ENCODE measurements around the gene FGF22. TPM values are rescaled to one million over a fixed set of nuclear protein-coding genes. Genes with fewer than 3 reads are reported as not detected.

Gene FGF22
- total and polyA plus RNA-seq, 10 of the 15 experiments (the other 5 are each of a cell fraction or from before 2014, with no cell fraction given): 0.05 TPM; not detected in 9

DNA sequence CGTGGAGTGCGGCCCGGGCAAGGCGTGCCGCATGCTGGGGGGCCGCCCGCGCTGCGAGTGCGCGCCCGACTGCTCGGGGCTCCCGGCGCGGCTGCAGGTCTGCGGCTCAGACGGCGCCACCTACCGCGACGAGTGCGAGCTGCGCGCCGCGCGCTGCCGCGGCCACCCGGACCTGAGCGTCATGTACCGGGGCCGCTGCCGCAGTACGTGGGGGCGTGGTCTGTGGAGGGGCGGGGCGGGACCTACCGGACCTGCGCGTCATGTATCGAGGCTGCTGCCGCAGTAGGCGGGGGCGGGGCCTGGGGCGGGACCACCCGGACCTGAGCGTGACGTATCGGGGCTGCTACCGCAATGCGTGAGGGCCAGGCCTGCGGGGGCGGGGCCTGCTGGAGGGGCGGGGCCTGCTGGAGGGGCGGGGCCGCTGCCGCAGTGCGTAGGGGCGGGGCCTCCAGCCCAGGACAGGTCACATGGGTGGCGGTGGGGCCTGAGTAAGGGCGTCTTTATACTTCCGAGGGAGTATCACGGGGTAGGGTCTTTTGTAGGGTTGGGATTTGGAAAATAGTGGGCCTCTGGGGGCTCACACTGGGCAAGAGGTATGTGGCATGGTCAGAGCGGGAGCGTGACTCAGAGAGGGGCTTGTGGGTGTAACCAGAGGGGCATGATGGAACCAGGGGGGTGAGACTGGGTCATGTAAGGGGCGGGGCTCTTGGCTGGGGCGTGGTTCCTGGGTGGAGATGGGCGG lies 40.8 kb downstream of the FGF22 start (continued):
- TF ChIP-seq SUZ12 (IDR thresholded peaks at IDR 0.05; ENCODE audit: unreplicated experiment) (no peak), RFX5 (IDR thresholded peaks at IDR 0.05; ENCODE audit: low read depth, low read length) (no peak), ZNF274 (IDR thresholded peaks at IDR 0.05; ENCODE audit: insufficient read depth, insufficient read length) (no peak), RUNX3 (IDR thresholded peaks at IDR 0.05; ENCODE audit: low read length) (peak; percentile 44; the same call in 1 of the 2 replicates), CHD2 (IDR thresholded peaks at IDR 0.05; ENCODE audit: borderline replicate concordance, low read depth, low read length) (0 out of 2 replicates have a peak, but pooled peaks have one; percentile 10), IKZF2 (IDR thresholded peaks at IDR 0.05) (no peak; a peak in 1 of 4 replicates), EGR1 (IDR thresholded peaks at IDR 0.05; ENCODE audit: borderline replicate concordance in 1 of 2, low read depth in 2 of 2, low read length in 2 of 2) (peak in 1 of 2 experiments; percentile 84; a peak in 2 of 3 replicates), TBL1XR1 (IDR thresholded peaks at IDR 0.05; ENCODE audit: low read depth, low read length) (0 out of 2 replicates have a peak, but pooled peaks have one; percentile 25), TCF12 (IDR thresholded peaks at IDR 0.05; ENCODE audit: low read depth, low read length) (no peak)
- TF ChIP-seq, protein P1, sequence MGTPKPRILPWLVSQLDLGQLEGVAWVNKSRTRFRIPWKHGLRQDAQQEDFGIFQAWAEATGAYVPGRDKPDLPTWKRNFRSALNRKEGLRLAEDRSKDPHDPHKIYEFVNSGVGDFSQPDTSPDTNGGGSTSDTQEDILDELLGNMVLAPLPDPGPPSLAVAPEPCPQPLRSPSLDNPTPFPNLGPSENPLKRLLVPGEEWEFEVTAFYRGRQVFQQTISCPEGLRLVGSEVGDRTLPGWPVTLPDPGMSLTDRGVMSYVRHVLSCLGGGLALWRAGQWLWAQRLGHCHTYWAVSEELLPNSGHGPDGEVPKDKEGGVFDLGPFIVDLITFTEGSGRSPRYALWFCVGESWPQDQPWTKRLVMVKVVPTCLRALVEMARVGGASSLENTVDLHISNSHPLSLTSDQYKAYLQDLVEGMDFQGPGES (IDR thresholded peaks at IDR 0.05): 0 out of 2 replicates have a peak, but pooled peaks have one; percentile 47
- TF ChIP-seq, protein P2, sequence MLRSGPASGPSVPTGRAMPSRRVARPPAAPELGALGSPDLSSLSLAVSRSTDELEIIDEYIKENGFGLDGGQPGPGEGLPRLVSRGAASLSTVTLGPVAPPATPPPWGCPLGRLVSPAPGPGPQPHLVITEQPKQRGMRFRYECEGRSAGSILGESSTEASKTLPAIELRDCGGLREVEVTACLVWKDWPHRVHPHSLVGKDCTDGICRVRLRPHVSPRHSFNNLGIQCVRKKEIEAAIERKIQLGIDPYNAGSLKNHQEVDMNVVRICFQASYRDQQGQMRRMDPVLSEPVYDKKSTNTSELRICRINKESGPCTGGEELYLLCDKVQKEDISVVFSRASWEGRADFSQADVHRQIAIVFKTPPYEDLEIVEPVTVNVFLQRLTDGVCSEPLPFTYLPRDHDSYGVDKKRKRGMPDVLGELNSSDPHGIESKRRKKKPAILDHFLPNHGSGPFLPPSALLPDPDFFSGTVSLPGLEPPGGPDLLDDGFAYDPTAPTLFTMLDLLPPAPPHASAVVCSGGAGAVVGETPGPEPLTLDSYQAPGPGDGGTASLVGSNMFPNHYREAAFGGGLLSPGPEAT (IDR thresholded peaks at IDR 0.05; ENCODE audit: low read depth): no peak; the same call in 1 of the 2 replicates
- TF ChIP-seq, protein P3, sequence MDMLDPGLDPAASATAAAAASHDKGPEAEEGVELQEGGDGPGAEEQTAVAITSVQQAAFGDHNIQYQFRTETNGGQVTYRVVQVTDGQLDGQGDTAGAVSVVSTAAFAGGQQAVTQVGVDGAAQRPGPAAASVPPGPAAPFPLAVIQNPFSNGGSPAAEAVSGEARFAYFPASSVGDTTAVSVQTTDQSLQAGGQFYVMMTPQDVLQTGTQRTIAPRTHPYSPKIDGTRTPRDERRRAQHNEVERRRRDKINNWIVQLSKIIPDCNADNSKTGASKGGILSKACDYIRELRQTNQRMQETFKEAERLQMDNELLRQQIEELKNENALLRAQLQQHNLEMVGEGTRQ (IDR thresholded peaks at IDR 0.05; ENCODE audit: borderline replicate concordance, low read depth, low read length): peak; percentile 38
- TF ChIP-seq, protein P4, sequence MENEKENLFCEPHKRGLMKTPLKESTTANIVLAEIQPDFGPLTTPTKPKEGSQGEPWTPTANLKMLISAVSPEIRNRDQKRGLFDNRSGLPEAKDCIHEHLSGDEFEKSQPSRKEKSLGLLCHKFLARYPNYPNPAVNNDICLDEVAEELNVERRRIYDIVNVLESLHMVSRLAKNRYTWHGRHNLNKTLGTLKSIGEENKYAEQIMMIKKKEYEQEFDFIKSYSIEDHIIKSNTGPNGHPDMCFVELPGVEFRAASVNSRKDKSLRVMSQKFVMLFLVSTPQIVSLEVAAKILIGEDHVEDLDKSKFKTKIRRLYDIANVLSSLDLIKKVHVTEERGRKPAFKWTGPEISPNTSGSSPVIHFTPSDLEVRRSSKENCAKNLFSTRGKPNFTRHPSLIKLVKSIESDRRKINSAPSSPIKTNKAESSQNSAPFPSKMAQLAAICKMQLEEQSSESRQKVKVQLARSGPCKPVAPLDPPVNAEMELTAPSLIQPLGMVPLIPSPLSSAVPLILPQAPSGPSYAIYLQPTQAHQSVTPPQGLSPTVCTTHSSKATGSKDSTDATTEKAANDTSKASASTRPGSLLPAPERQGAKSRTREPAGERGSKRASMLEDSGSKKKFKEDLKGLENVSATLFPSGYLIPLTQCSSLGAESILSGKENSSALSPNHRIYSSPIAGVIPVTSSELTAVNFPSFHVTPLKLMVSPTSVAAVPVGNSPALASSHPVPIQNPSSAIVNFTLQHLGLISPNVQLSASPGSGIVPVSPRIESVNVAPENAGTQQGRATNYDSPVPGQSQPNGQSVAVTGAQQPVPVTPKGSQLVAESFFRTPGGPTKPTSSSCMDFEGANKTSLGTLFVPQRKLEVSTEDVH (IDR thresholded peaks at IDR 0.05; ENCODE audit: low read depth, partially characterized antibody): no peak
- TF ChIP-seq, protein P5, sequence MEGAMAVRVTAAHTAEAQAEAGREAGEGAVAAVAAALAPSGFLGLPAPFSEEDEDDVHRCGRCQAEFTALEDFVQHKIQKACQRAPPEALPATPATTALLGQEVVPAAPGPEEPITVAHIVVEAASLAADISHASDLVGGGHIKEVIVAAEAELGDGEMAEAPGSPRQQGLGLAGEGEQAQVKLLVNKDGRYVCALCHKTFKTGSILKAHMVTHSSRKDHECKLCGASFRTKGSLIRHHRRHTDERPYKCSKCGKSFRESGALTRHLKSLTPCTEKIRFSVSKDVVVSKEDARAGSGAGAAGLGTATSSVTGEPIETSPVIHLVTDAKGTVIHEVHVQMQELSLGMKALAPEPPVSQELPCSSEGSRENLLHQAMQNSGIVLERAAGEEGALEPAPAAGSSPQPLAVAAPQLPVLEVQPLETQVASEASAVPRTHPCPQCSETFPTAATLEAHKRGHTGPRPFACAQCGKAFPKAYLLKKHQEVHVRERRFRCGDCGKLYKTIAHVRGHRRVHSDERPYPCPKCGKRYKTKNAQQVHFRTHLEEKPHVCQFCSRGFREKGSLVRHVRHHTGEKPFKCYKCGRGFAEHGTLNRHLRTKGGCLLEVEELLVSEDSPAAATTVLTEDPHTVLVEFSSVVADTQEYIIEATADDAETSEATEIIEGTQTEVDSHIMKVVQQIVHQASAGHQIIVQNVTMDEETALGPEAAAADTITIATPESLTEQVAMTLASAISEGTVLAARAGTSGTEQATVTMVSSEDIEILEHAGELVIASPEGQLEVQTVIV (IDR thresholded peaks at IDR 0.05; ENCODE audit: borderline replicate concordance, partially characterized antibody): no peak
- TF ChIP-seq, protein P6, sequence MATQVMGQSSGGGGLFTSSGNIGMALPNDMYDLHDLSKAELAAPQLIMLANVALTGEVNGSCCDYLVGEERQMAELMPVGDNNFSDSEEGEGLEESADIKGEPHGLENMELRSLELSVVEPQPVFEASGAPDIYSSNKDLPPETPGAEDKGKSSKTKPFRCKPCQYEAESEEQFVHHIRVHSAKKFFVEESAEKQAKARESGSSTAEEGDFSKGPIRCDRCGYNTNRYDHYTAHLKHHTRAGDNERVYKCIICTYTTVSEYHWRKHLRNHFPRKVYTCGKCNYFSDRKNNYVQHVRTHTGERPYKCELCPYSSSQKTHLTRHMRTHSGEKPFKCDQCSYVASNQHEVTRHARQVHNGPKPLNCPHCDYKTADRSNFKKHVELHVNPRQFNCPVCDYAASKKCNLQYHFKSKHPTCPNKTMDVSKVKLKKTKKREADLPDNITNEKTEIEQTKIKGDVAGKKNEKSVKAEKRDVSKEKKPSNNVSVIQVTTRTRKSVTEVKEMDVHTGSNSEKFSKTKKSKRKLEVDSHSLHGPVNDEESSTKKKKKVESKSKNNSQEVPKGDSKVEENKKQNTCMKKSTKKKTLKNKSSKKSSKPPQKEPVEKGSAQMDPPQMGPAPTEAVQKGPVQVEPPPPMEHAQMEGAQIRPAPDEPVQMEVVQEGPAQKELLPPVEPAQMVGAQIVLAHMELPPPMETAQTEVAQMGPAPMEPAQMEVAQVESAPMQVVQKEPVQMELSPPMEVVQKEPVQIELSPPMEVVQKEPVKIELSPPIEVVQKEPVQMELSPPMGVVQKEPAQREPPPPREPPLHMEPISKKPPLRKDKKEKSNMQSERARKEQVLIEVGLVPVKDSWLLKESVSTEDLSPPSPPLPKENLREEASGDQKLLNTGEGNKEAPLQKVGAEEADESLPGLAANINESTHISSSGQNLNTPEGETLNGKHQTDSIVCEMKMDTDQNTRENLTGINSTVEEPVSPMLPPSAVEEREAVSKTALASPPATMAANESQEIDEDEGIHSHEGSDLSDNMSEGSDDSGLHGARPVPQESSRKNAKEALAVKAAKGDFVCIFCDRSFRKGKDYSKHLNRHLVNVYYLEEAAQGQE (IDR thresholded peaks at IDR 0.05; ENCODE audit: low read depth, low read length): no peak

All from GM12878 (cell line).